GM12801 (cell line): Measurements from ENCODE around the gene RPS6KL1.

Experiments
- TF ChIP-seq, protein P1 (sequence below): IDR thresholded peaks from one replicate; pipeline ENCODE4 v1.5.1; 2011; ENCODE audit warnings: control low read depth; ENCODE audit not compliant: insufficient read length; ENCODE audit errors: extremely low read depth

RPS6KL1 gene, protein sequence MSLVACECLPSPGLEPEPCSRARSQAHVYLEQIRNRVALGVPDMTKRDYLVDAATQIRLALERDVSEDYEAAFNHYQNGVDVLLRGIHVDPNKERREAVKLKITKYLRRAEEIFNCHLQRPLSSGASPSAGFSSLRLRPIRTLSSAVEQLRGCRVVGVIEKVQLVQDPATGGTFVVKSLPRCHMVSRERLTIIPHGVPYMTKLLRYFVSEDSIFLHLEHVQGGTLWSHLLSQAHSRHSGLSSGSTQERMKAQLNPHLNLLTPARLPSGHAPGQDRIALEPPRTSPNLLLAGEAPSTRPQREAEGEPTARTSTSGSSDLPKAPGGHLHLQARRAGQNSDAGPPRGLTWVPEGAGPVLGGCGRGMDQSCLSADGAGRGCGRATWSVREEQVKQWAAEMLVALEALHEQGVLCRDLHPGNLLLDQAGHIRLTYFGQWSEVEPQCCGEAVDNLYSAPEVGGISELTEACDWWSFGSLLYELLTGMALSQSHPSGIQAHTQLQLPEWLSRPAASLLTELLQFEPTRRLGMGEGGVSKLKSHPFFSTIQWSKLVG

DNA sequence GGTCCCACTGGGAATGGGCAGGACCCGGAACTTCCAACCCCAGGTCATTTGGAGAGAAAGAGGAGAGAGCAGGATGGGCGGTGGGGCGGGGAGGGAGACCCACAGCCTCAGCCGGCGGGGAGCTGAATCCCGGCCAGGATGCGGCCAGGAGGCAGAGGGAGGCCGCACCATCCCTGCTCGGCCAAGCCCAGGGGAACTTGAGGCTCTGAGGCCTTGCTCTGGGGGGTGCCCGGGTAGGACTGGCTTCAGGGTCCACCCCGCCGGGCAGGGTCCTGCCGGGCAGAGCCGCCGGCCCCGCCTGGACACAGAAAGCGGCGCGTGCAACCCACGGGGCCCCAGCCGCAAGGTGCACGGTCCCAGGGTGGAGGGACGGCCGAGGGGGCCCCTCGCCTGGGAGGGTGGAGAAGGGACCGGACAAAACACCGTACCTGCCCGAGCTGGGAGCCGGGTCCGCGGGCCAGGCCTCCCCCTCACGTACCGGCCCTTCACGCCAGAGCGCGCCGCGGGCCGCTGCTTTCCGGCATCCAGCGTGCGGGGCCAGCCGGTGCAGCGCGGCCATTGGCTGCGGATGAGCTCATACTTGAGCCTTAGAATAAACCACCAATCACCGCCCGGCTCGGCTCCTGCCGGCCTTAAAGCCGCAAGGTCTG lies at the start of gene RPS6KL1:
Gene RPS6KL1, minus strand, starts transcription at position 509 of the 650 bp plus-strand sequence. CDS start 1,719 bp downstream, outside the sequence.
- TF ChIP-seq, protein P1, sequence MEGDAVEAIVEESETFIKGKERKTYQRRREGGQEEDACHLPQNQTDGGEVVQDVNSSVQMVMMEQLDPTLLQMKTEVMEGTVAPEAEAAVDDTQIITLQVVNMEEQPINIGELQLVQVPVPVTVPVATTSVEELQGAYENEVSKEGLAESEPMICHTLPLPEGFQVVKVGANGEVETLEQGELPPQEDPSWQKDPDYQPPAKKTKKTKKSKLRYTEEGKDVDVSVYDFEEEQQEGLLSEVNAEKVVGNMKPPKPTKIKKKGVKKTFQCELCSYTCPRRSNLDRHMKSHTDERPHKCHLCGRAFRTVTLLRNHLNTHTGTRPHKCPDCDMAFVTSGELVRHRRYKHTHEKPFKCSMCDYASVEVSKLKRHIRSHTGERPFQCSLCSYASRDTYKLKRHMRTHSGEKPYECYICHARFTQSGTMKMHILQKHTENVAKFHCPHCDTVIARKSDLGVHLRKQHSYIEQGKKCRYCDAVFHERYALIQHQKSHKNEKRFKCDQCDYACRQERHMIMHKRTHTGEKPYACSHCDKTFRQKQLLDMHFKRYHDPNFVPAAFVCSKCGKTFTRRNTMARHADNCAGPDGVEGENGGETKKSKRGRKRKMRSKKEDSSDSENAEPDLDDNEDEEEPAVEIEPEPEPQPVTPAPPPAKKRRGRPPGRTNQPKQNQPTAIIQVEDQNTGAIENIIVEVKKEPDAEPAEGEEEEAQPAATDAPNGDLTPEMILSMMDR = no peak

GRCh38 chr14:74968811-74969210 lies 45.8 kb upstream of the RPS6KL1 start:
- TF ChIP-seq, protein P1 = no peak

DNA sequence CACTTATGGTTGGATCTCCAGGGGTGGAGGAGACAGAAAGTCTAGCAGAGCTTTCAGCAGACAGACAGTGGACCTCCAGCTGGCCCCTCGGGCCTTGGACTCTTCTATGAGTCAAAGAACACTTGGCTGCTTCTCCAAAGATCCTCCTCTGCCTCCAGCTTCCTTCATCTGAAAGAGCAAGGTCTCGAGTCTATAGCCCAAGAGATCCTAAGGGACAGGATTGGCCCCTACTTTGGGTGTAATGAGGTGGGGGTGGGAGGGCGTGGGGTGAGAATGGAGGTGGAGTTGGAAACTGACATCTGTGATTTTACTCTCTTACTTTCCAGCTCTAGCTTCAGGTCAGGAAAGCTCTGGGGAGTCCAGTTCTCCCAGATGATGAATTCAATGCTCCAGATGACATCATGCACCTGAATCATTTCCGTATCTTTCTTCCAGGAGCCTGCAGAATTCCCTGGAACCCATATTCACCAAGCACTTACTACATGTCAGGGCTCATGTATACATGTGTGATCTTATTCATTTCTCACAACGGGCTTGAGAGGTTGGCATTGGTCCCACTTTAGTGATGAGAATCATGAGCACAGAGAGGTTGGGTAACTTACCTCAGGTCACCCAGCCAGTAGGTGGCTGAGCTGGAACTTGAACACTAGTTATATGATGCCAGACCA lies 42.6 kb upstream of the RPS6KL1 start:
- TF ChIP-seq, protein P1 = no peak

GRCh38 chr14:74964787-74965485 lies 41.9 kb upstream of the RPS6KL1 start:
- TF ChIP-seq, protein P1 = no peak

- TF ChIP-seq, protein P1 = no peak
Measured at GRCh38 chr14:74963705-74964271, 40.7 kb upstream of the RPS6KL1 start.

- TF ChIP-seq, protein P1 = no peak
Measured at GRCh38 chr14:74963178-74963704, 40.2 kb upstream of the RPS6KL1 start.
